Measurements from ENCODE around the gene GRK3.

DNA sequence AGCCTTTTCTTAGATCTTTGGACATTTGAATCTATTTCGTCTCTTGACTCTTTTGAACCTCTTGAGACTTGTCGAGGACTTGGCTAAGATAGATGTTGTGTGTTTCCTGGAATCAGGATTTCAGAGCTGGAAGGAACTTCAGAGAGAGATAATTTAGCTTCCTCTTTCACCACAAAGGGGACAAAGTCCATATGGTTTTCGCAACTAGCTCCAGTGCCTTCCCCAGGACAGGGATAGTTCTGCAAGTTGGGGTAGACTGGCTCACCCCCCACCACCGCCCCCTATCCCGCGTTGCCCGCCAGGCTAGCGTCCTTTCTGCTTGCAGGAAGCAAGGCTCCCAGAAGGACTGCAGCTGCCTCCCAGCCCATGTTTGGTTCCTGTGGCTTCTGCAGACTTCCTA is 101.8 kb downstream of the GRK3 start:
- no peak for TF ChIP-seq CTCF (IDR thresholded peaks at IDR 0.05)
- no peak for TF ChIP-seq POLR2A (IDR thresholded peaks at IDR 0.05)
